Neuron (in vitro differentiated cells): ENCODE data around the gene SCO2.
"Not testable (repeated sequence)": the region's sequence is repeated elsewhere in the genome, so short reads cannot be mapped to it uniquely, and the experiment has no call there.

Experiments
- H2AFZ ChIP-seq: one replicate; pipeline ENCODE4 v1.6.1; 2013; ENCODE audit warnings: low read depth, mild to moderate bottlenecking, inconsistent platforms, low read length, moderate library complexity
- H3K27me3 ChIP-seq: one replicate; pipeline ENCODE4 v1.6.1; 2013; ENCODE audit warnings: low read length; ENCODE audit not compliant: insufficient read depth
- H3K36me3 ChIP-seq: one replicate; pipeline ENCODE4 v1.6.1; 2013; ENCODE audit warnings: low read length; ENCODE audit not compliant: insufficient read depth
- H3K4me1 ChIP-seq: one replicate; pipeline ENCODE4 v1.6.1; 2013; ENCODE audit warnings: low read length; ENCODE audit not compliant: insufficient read depth
- H3K4me3 ChIP-seq: 2 replicates; pipeline ENCODE4 v1.5.1; 2013; ENCODE audit warnings: mild to moderate bottlenecking, low read length, moderate library complexity
- H3K9me3 ChIP-seq: one replicate; pipeline ENCODE4 v1.6.1; 2013; ENCODE audit warnings: low read length

The SCO2 gene

GRCh38 chr22:50533856-50534711 is 8.7 kb upstream of the SCO2 start:
- not testable (repeated sequence) for H3K4me3 ChIP-seq, H3K27me3 ChIP-seq, H3K36me3 ChIP-seq, H2AFZ ChIP-seq, H3K4me1 ChIP-seq
- peaks cover 14% of the 10 kb centered on the region for H3K9me3 ChIP-seq

DNA sequence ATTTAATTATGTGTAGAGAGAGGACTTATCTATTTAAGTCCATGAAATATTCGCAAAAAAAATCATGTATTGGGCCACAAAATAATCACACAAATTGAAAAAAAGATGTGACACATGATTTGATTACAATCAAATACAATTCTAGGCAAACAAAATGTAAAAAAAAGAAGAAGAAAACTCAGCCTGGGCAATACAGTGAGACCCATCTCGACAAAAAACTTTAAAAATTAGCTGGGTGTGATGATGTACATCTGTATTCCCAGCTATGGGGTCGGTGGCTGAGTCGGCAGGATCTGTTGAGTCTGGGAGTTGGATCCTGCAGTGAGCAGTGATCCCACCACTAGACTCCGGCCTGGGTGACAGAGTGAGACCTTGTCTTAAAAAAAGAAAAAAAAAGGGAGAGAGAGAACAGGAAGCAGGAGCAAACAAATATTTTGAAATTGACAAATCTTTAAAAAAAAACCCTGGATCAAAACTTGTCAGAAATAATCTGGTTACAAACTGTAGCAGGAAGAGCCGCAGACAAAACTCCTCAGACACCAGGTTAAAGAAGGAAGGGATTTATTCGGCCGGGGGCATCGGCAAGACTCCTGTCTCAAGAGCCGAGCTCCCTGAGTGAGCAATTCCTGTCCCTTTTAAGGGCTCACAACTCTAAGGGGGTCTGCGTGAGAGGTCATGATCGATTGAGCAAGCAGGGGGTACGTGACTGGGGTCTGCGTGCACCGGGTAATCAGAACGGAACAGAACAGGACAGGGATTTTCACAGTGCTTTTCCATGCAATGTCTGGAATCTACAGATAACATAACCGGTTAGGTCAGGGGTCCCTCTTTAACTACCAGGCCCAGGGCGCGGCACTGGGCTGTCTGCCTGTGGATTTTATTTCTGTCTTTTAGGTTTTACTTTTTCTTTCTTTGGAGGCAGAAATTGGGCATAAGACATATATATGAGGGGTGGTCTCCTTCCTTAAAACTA is 7.7 kb upstream of the SCO2 start:
- H3K4me3 ChIP-seq, result peak overlapping the region; percentile 67
- H3K4me1 ChIP-seq, result peaks cover 9% of the 10 kb centered on the region
- H3K9me3 ChIP-seq, result peaks cover 15% of the 10 kb centered on the region
- H3K36me3 ChIP-seq, result no peaks in the 10 kb centered on the region
- H2AFZ ChIP-seq, result peak overlapping the region; percentile 80
- peaks cover 7% of the 10 kb centered on the region for H3K27me3 ChIP-seq

DNA sequence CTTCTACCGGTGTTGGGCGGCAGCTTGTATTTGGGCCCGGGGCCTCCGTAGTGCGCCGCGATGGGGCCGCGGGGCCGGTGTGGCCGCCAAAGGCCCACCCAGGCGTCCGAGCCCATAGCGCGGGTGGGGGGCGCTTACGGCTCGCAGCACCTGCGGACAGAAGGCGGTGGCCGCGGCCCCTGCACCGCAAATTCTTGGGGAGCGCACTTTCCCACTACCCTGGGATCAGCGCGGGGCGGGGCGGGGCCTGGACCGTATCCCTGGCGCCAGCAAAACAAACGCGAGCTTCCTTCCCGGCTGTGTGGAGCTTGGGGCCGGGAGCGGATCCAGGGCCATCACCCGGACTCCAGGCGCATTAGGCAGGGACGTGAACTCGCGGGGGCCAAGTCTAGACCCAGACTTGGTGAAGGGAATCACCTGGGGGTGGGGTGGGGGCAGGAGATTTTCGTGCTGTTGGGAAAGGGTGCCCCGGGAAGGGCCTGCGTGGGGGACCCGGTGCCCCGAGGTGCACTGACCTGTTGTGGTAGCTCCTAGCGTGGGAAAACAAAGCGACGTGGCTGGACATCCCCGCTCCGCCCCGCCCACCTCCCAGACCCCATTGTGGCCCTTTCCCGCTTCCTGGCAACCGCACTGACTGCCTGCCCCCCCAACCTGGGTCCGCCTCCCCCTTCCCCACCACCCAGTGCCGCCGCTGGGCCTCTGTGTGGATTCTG is 6.7 kb upstream of the SCO2 start:
- no peaks in the 10 kb centered on the region for H3K36me3 ChIP-seq
- peak overlapping the region; percentile 80 for H2AFZ ChIP-seq
- peaks cover 15% of the 10 kb centered on the region for H3K9me3 ChIP-seq
- H3K4me1 ChIP-seq, result peaks cover 9% of the 10 kb centered on the region
- H3K27me3 ChIP-seq, result peaks cover 7% of the 10 kb centered on the region
- H3K4me3 ChIP-seq, result peak overlapping the region; percentile 67

DNA sequence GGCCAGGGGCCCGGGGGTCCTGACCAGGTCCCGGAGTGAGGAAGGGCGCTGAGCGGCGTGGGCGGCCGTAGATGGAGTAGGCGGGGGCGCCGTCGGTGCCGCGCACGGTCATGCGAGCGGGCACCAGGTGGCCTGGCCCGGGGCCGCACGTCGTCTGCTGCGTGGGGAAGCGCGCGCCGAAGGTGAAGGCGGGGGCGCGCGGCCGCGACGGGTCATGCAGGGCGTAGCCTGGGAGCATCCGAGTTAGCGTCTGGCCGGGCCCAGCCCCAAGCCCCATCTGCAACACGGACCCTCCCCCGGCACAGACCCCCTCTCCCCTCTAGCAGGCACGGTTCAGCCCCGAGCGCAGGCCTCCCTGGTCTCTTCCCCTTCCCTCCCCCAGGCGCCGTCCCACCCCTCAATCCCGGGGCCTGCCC is 6.2 kb upstream of the SCO2 start:
- peaks cover 13% of the 10 kb centered on the region for H3K4me1 ChIP-seq
- peak overlapping the region; percentile 67 for H3K4me3 ChIP-seq
- H2AFZ ChIP-seq, result peak overlapping the region; percentile 80
- H3K27me3 ChIP-seq, result peaks cover 7% of the 10 kb centered on the region
- no peaks in the 10 kb centered on the region for H3K36me3 ChIP-seq
- H3K9me3 ChIP-seq, result peaks cover 15% of the 10 kb centered on the region

GRCh38 chr22:50530877-50531545 is 5.6 kb upstream of the SCO2 start:
- H3K4me1 ChIP-seq, result peaks cover 14% of the 10 kb centered on the region
- peaks cover 15% of the 10 kb centered on the region for H3K9me3 ChIP-seq
- H3K36me3 ChIP-seq, result no peaks in the 10 kb centered on the region
- H2AFZ ChIP-seq, result no peak overlapping the region
- no peak overlapping the region for H3K4me3 ChIP-seq
- peaks cover 7% of the 10 kb centered on the region for H3K27me3 ChIP-seq

- H3K4me1 ChIP-seq, result peaks cover 14% of the 10 kb centered on the region
- H2AFZ ChIP-seq, result no peak overlapping the region
- no peak overlapping the region for H3K4me3 ChIP-seq
- H3K9me3 ChIP-seq, result peaks cover 15% of the 10 kb centered on the region
- no peaks in the 10 kb centered on the region for H3K36me3 ChIP-seq
- peaks cover 7% of the 10 kb centered on the region for H3K27me3 ChIP-seq
These were observed 5.1 kb upstream of the SCO2 start for GRCh38 chr22:50530580-50530876.

- Histone ChIP-seq H3K9me3 (peaks cover 15% of the 10 kb centered on the region), H3K4me3 (no peak within 1 kb of the TSS), H3K36me3 (no peaks in the 10 kb centered on the region), H2AFZ (no peak within 1 kb of the TSS), H3K27me3 (peaks cover 7% of the 10 kb centered on the region), H3K4me1 (peaks cover 17% of the 10 kb centered on the region)
These were observed 4.6 kb upstream of the SCO2 start, which contains the start of gene TYMP for GRCh38 chr22:50529897-50530579. Gene TYMP (minus strand): TSS chr22:50530012. CDS start chr22:50529709, 303 bp downstream.

DNA sequence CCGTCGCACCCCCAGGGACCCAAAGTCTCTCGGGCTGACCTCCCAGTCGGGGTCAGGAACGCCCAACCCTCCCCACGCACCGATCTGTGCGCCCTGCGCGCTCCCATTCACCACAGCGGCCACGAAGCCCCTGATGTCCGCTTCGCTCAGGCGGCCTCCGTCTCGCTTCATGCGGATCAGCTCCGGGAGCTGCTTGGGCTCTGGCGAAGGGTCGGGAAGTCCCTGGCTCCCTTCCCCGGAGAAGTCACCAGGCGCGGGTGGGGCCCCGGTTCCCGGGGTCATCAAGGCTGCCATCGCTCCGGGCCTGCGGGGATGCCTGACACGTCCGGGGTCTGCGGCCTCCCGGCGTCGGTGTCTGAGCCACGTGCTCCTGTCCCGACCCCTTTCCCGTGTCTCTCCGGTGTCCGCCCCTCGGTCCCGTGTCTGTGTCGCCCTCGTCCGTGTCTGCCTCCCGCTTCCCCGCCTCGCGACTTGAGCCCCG is 4.1 kb upstream of the SCO2 start:
- Histone ChIP-seq H2AFZ (no peak overlapping the region), H3K4me3 (no peak overlapping the region)

DNA sequence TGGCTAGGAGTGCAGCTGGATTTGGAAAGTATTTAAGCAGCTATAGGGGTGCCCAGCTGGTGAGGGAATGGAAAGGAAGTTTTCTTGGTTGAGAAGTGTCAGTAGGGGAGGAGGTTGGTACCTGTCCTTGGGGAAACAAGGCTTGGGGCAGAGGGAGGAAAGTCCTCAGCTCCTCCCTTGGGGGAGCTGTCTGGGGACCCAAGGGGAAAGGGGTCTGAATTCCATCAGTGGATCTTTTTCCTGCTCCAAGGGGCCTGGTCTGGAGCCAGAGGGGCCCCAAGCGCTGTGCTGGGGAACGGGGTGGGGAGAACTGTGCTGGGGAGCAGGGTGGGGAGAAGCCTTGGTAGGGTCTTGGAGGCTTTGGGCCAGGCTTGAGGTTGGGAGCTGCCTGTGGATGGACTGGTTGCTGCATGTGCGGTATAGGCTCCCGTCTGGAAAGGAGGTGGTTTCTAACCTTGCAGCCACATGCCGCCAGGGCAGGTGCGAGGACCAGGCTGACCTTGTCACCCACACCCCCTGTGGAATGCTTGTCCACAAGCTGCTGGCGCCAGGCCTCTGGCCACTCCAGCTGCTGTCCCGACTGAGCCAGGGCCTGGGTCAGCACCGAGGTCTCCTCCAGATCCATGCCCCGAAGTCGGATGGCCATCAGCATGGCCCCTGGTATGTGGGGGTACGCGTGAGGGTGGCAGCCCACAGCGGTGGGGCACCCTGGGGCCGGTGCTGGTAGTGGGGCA is 3.5 kb upstream of the SCO2 start:
- H3K27me3 ChIP-seq, result peaks cover 7% of the 10 kb centered on the region
- H3K36me3 ChIP-seq, result peaks cover 1% of the 10 kb centered on the region
- H2AFZ ChIP-seq, result no peak overlapping the region
- H3K4me1 ChIP-seq, result peaks cover 26% of the 10 kb centered on the region
- H3K9me3 ChIP-seq, result peaks cover 15% of the 10 kb centered on the region
- H3K4me3 ChIP-seq, result no peak overlapping the region

More for the DNA sequence above, 4.1 kb upstream of the SCO2 start:
- Histone ChIP-seq H3K36me3 (no peaks in the 10 kb centered on the region), H3K4me1 (peaks cover 23% of the 10 kb centered on the region), H3K27me3 (peaks cover 7% of the 10 kb centered on the region), H3K9me3 (peaks cover 15% of the 10 kb centered on the region)

GRCh38 chr22:50527921-50528681 is 2.7 kb upstream of the SCO2 start:
- Histone ChIP-seq H2AFZ (no peak overlapping the region), H3K9me3 (peaks cover 15% of the 10 kb centered on the region), H3K36me3 (peaks cover 9% of the 10 kb centered on the region), H3K27me3 (peaks cover 7% of the 10 kb centered on the region), H3K4me1 (peaks cover 26% of the 10 kb centered on the region), H3K4me3 (no peak overlapping the region)
